DMS114 treated with DMSO at 0.1 percent for 48 hours (cell line): ENCODE measurements around the gene RAD51.

Source experiments
- DNase-seq: peaks from one replicate; lab custom pipeline; 2025; ENCODE audit not compliant: unreplicated experiment; lab: John Stamatoyannopoulos, UW

The RAD51 gene

DNA sequence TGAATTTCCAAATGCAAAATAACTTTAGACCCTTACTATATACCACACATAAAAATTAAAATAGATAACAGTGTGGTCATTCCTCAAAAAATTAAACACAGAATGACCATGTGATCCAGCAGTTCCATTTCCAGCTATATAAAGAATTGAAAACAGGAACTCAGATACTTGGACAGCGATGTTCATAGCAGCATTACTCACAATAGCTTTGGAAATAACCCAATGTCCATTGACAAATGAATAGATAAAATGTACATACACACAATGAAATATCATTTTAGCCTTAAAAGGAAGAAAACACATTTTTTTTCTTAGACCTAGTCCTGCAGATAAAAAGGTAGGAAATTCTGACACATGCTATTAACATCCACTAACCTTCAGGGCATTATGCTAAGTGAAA, 26.7 kb downstream of the RAD51 start:
- no peak for DNase-seq

DNA sequence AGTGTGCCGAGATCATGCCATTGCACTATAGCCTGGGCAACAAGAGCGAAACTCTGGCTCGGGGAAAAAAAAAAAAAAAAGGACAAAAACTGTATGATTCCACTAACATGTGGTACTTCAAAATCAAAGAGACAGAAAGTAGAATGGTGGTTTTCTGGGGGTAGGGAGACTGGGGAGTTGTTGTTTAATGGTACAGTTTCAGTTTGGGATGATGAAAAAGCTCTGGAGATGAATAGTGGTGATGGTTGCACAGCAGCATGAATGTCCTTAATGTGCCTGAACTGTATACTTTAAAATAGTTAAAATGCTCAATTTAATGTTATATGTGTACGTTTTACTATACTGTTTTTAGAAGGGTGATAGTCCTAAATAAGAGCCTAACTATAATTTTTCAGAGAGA, 27.4 kb downstream of the RAD51 start:
- no peak for DNase-seq

DNA sequence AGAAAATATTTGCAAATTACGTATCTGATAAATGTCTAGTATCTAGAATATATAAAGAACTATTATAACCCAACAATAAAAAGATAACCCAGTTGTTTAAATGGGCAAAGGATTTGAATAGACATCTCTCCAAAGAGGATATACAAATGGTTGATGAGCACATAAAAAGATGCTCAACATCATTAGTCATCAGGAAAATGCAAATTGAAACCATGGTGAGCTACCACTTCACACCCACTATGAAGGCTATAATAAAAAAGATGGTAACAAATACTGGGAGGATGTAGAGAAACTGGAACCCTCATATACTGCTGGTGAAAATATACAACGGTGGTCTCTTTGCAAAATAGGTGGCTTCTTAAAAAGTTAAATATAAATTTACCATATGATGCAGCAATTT, 28.0 kb downstream of the RAD51 start:
- DNase-seq, result no peak

DNA sequence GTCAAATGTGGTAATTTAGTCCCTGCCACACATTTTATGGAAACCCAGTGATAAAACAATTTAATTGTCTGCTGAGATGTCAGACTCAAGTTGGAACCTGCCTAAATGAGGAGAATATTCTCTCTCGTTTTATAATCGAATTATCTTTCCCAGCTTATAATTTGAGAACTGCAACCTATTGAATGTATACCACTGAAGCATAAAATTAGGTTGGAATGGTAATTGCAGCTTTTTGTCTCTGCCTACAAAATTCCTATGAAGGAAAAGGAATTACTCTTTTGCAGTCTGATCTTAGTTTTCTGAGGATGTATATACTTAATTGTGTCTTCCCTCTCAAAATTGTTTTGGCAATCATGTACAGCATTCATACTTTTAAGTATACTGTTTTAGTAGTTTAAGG, 28.9 kb downstream of the RAD51 start:
- DNase-seq, result no peak

DNA sequence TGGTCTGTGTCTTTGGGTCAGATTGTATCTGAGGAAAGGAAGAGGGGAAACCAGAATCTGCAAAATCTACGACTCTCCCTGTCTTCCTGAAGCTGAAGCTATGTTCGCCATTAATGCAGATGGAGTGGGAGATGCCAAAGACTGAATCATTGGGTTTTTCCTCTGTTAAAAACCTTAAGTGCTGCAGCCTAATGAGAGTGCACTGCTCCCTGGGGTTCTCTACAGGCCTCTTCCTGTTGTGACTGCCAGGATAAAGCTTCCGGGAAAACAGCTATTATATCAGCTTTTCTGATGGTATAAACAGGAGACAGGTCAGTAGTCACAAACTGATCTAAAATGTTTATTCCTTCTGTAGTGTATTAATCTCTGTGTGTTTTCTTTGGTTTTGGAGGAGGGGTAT, 36.1 kb downstream of the RAD51 start:
- no peak for DNase-seq

DNA sequence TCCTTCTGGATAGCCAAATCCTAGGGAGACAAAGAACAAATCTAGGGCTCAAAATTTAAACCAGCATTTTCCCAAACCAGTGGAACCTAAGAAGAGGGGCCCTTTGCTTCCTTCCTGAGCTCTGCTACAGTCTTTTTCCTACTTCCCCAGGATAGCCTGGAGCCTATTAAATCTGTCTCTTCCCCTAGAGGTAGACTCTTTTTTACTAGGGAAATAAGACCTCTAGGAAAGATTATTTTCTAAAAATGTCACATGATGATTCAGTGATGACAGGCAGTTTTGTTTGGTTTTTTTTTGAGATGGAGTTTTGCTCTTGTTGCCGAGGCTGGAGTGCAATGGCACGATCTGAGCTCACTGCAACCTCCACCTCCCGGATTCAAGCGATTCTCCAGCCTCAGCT, 41.6 kb downstream of the RAD51 start:
- DNase-seq, result no peak

GRCh38 chr15:40737048-40737447, 42.1 kb downstream of the RAD51 start:
- DNase-seq, result no peak

DNA sequence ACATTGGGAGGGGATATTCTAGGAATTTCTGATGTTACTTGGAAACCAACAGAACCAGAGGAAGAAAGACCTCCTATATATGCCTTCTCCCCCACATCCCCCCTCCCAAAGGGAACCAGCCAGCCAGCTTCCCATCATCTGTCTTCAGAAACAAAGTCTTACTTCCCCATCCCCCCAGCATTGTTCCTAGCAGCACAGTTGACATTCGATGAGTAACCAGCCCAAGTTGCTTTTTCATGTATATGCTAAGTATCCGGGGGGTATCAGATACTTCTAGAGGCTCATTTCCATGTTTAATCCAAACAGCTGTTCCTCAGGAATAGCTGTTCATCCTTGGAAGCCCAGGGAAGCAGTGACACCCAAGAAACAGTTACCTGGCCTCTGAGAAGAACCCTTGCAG, 44.1 kb downstream of the RAD51 start:
- no peak for DNase-seq

- no peak for DNase-seq
These were observed 44.9 kb downstream of the RAD51 start for GRCh38 chr15:40739854-40740253.

- DNase-seq, result no peak
These were observed 48.5 kb downstream of the RAD51 start for GRCh38 chr15:40743485-40743901.

GRCh38 chr15:40743921-40744814, 49.2 kb downstream of the RAD51 start:
- DNase-seq, result no peak

- DNase-seq, result no peak
These were observed 49.8 kb downstream of the RAD51 start for GRCh38 chr15:40744815-40745152.

DNA sequence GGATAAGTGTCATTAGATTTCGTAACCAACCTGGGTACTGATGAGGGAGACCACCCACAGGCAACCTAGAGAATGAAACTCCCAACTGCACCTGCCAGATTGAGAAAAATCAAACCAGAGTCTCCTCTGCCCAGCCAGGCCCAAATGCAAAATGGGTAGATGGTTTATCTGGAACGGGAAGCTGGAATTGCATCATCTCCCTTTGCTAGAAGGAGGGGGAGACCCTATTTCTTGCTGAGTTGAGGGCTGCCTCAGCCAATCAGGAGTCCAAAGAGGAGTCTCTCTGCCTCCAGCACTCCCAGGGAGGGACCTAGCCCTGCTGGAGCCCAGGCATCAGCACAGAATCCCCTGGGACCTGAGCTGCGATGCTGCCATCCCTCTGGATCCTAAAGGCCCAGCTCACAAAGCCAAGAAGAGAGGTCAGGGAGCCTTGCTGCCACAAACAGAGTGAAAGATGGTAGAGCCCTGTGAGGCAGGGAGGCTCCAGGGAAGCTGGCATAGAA, 52.0 kb downstream of the RAD51 start:
- no peak for DNase-seq

GRCh38 chr15:40747685-40748631, 53.0 kb downstream of the RAD51 start:
- no peak for DNase-seq

GRCh38 chr15:40749151-40749630, 54.2 kb downstream of the RAD51 start:
- no peak for DNase-seq

DNA sequence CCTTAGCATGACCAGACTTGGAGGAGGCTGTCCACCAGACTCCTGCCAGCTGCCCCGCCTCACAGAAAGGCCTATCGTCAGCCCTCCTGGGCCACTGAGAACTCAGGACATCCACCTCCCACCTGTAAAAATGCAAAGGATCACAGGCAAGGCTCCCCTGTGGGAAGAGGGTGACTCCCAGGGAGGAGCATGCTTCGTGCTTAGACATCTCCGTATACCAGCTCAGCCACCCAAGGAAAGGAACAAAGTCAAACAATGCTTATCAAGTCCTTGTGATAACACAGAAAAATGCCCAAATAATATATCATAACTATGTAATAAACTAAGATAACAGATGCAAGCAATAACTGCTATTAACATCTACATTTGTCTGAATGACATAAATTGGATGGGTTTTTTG, 55.9 kb downstream of the RAD51 start:
- no peak for DNase-seq

DNA sequence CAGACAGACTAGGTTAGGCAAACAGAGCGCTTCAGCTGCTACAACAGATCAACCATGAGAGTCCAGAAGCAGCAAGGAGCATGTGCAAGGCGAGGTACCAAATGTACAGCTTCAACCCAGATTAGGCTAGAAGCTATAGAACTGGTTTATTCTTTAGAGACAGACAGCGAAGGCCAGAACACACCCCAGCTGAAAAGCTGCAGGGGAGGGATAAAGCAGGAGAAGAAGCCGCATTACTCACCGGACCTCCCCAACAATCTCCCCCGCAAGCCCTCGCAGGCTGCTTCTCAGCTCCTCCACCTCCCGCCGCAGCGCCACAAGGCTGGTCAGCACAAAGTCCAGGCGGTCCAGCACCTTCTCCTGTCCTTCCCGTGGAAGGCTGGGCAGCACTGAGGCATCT, 56.8 kb downstream of the RAD51 start:
- DNase-seq, result no peak

- no peak for DNase-seq
These were observed 59.6 kb downstream of the RAD51 start for GRCh38 chr15:40754574-40754882.

- DNase-seq, result peak; percentile 88
These were observed 60.2 kb downstream of the RAD51 start, which contains the start of gene RMDN3 for GRCh38 chr15:40754883-40755811. Gene RMDN3, minus strand, starts transcription at chr15:40755254. Its CDS starts 471 bp downstream, at chr15:40754783.

GRCh38 chr15:40755812-40756208, 60.8 kb downstream of the RAD51 start:
- DNase-seq, result peak; percentile 14

- no peak for DNase-seq
These were observed 62.0 kb downstream of the RAD51 start for GRCh38 chr15:40756938-40757337.
